ENCODE data around the gene CYP4F8.

CYP4F8 gene

DNA sequence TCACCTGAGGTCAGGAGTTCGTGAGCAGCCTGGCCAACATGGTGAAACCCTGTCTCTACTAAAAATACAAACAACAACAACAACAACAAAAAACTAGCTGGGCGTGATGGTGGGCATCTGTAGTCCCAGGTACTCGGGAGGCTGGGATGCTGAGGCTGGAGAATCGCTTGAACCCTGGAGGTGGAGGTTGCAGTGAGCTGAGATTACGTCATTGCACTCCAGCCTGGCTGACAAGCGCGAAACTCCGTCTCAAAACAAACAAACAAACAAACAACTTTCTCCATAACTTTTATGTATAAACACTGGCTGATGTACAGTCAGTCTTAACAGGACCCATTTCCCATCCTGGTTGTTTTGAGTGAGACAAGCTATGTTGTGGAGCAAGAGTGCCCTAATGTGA lies 5.8 kb upstream of the CYP4F8 start:
- H3K4me3 ChIP-seq (ENCODE audit: low read depth, low read length) = no peak overlapping the region
- TF ChIP-seq, protein P1, sequence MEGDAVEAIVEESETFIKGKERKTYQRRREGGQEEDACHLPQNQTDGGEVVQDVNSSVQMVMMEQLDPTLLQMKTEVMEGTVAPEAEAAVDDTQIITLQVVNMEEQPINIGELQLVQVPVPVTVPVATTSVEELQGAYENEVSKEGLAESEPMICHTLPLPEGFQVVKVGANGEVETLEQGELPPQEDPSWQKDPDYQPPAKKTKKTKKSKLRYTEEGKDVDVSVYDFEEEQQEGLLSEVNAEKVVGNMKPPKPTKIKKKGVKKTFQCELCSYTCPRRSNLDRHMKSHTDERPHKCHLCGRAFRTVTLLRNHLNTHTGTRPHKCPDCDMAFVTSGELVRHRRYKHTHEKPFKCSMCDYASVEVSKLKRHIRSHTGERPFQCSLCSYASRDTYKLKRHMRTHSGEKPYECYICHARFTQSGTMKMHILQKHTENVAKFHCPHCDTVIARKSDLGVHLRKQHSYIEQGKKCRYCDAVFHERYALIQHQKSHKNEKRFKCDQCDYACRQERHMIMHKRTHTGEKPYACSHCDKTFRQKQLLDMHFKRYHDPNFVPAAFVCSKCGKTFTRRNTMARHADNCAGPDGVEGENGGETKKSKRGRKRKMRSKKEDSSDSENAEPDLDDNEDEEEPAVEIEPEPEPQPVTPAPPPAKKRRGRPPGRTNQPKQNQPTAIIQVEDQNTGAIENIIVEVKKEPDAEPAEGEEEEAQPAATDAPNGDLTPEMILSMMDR (IDR thresholded peaks at IDR 0.05; ENCODE audit: low read depth, low read length) = no peak

DNA sequence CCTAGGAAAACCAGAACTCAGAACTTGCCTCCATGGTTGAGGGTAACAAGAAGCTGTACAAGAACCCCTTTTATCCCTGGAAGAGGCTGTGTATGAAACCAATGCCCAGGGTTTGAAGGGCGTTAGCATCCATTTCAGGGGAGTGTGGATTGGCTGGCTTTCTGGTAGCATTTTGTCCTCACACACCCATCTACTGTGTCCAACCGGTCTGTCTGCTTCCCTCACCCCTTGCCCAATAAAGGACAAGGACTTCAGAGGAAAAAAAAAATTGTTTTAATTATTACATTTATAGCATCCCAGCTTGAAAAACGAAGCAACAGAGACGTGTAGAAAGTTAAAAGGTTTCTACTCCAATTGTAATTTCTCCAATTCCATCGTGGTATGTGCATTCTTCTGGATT lies 2.7 kb upstream of the CYP4F8 start:
- TF ChIP-seq, protein P1 (IDR thresholded peaks at IDR 0.05; ENCODE audit: low read depth, low read length) = no peak
- H3K4me3 ChIP-seq (ENCODE audit: low read depth, low read length) = no peak overlapping the region

DNA sequence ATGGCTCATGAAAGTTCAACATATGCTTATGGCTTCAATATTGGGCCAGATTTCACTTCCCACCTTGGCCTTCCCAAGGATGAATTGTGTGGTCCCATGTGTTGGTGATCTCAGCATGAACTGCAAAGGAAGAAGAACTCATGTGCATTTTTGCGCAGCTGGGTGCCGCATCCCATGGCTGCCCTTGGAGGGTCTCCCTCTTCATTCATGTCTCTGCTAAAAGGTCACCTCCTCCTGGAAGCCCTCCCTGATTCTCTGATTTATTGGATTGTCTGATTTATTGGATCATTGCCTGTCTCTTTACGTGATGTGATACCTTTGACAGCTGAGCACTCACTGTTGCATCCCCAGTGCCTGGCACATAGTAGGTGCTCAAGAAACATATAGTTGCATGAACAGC lies 1.7 kb upstream of the CYP4F8 start:
- no peak overlapping the region for H3K4me3 ChIP-seq (ENCODE audit: low read depth, low read length)

DNA sequence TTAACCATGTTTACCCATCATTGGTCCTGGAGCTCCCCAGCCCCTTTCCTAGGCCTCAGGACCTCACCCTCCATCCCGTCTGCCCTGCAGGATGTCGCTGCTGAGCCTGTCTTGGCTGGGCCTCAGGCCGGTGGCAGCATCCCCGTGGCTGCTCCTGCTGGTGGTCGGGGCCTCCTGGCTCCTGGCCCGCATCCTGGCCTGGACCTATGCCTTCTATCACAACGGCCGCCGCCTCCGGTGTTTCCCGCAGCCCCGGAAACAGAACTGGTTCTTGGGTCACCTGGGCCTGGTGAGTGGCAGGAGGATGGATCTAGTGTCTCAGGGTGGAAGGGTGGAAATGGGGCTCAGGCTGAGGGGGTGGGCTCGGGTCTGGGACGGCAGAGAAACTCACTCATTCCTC lies 508 bp downstream of the CYP4F8 start:
- H3K4me3 ChIP-seq (ENCODE audit: low read depth, low read length) = no peak overlapping the region
- TF ChIP-seq, protein P1 (IDR thresholded peaks at IDR 0.05; ENCODE audit: low read depth, low read length) = no peak

More for the DNA sequence above, 1.7 kb upstream of the CYP4F8 start:
- TF ChIP-seq, protein P1 (IDR thresholded peaks at IDR 0.05; ENCODE audit: low read depth, low read length) = no peak

DNA sequence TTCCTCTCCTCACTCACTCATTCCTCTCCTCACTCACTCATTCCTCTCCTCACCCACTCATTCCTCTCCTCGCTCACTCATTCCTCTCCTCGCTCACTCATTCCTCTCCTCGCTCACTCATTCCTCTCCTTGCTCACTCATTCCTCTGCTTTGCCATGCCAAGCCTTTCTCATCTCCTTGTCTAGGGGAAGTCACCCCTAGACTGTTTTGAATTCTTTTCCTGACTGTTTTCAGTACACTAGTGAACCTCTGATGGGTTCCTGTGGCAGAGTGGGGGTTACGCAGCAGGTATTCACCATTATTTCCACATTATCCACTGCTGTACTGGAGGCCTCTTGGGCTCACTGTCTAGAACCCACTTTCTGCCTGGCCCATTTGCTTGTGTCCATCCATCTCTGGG lies 1.2 kb downstream of the CYP4F8 start:
- no peak overlapping the region for H3K4me3 ChIP-seq (ENCODE audit: low read depth, low read length)
- TF ChIP-seq, protein P1 (IDR thresholded peaks at IDR 0.05; ENCODE audit: low read depth, low read length) = no peak

DNA sequence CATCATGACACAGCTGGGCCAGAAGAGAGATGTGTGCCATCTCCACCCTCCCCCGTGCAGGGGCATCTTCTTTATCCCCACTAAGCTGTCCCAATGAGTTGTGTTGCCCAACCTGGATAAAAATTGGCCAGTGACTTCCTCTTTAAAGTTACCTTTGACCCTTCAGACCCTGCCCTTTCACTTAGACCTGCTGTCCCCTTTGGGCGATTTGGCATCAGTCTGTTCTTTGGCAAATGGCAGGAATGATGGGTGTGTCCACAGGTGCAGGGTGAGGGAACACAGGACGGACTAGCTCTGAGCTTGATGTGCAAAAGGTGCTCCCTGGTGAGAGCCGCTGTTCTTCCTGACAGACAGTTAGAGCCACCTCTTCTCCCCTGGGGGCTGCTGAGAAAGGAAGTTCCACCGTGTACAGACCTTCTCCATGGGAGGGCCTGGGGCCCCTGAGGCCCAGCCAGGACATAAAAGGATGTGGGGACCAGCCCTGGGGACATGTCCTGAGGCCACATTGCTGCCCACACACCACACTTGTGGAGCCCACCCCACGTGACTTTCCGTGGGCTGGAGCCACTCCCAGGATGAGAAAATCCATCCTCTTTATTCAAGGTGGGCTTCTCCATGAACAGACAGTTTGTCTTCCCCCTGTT lies 1.7 kb downstream of the CYP4F8 start:
- TF ChIP-seq, protein P1 (IDR thresholded peaks at IDR 0.05; ENCODE audit: low read depth, low read length) = no peak
- no peak overlapping the region for H3K4me3 ChIP-seq (ENCODE audit: low read depth, low read length)

DNA sequence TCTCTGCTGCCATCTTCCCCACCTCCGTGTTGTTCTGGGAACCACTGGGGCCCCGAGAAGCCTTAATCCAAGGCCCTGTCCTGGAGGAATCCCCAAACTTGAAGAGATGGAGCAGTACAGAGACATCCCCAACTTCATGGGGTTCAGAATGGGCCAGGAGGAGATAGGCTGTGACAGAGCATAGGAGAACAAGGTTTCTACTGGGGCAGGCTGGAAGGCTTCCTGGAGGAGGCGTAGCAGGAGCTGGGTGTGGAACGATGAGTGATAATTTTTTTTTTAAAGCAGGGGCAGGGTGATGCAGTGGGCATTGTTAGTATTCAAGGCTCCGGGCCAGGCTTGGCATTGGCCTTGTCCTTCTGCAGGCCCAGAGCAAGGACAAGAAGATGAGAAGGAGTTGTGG lies 3.3 kb downstream of the CYP4F8 start:
- H3K4me3 ChIP-seq (ENCODE audit: low read depth, low read length) = no peak overlapping the region
- TF ChIP-seq, protein P1 (IDR thresholded peaks at IDR 0.05; ENCODE audit: low read depth, low read length) = no peak
